NCI-H1694 treated with DMSO at 0.1 percent for 48 hours (cell line): Measurements from ENCODE around the gene CSGALNACT2.
"Not testable (repeated sequence)": the region's sequence is repeated elsewhere in the genome, so short reads cannot be mapped to it uniquely, and the experiment has no call there.

Experiments
- DNase-seq: peaks from one replicate; lab custom pipeline; 2025; lab: John Stamatoyannopoulos, UW

CSGALNACT2 gene

DNA sequence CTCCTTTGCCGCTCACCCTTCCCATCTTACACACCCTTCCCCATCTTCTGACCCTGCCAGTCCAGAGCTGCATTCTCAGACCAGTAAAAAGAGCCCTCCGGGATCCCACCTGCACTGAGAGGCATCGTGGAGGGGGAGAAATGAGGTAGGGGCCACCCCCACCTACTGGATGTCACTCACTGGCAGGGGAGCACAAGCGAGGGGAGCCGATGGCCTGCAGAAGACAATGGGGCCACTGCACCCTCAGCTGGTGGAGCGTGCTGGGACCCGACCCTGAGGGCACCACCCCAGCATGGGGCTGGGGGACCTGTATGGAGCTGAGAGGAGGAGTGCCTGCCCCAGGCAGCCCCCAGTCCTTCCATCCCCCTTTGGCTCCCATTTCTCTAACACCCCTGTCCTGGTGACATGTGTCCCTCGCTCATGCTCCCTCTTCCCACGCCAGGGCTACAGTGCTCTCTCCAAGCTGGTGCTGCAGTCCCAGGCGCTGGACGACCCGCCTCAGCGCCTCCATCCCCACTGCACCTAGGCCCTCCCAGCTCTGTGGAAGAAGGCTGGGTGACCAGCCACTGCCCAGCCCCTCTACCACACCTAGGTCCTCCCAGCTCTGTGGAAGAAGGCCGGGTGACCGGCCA is 78.8 kb downstream of the CSGALNACT2 start:
- DNase-seq, result no peak

DNA sequence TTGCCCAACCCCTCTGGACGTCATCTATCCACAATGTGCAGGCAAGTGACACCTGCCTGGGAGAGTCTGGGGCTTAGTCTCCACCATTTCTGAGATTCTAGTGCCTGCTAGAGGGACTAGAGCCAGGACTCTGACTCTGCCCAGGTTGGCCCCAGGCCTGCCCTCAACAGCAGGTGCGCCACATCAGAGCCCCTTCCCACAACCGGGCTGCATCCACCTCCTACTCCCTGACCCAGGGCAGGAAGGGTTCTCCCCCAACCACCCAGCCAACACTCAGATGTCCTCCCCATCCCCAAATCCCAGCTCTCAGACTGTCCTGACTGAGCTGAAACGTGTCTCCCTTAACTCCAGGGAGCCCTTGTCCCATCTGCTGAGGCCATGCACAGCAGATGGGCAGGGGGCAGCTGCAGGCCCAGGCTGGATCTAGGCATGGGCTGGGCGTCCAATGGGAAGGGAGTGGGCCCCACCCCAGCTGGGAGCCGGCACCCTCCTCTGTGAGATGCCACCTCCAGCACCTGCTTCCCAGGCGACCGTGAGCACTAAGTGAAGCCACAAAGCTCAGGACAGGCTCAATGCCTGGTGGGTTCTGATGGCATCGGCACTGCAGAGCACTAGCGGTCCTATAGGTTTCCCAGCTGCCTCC is 79.4 kb downstream of the CSGALNACT2 start:
- DNase-seq, result peak; percentile 78

DNA sequence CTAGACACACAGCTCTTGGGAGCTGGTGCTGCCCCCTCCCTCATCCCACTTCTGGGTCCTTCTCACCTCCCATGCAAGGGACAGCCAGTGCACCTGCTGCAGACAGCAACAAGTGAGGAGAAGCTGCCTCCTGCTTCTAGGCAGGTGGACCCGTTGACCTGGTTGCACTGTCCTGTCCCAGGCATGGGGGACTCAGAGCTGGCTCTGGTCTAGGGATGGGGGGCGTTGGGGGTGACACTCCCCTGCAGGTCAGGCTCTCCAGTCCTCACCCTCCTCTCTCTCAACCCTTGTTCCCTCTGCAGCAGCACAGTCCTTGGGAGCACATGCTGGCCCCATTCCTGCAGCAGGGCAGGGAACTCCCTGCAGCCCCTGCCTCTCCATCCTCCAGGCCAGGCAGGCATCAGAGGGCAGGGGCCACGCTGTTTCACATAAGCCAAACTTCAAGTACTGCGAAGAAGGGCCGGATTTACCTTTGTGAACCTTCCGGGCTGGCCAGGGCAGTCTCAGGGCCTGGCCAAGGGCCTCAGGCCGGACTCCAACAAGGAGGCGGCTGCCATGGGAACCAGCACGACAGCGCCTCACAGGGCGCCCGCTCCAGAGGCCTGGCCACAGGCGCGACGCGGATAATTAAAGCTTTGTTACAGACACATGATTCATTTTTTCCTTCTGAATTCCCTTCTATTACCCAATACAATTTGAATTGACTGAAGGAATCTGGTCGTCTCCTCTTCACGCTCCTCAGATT is 80.1 kb downstream of the CSGALNACT2 start:
- DNase-seq, result no peak

DNA sequence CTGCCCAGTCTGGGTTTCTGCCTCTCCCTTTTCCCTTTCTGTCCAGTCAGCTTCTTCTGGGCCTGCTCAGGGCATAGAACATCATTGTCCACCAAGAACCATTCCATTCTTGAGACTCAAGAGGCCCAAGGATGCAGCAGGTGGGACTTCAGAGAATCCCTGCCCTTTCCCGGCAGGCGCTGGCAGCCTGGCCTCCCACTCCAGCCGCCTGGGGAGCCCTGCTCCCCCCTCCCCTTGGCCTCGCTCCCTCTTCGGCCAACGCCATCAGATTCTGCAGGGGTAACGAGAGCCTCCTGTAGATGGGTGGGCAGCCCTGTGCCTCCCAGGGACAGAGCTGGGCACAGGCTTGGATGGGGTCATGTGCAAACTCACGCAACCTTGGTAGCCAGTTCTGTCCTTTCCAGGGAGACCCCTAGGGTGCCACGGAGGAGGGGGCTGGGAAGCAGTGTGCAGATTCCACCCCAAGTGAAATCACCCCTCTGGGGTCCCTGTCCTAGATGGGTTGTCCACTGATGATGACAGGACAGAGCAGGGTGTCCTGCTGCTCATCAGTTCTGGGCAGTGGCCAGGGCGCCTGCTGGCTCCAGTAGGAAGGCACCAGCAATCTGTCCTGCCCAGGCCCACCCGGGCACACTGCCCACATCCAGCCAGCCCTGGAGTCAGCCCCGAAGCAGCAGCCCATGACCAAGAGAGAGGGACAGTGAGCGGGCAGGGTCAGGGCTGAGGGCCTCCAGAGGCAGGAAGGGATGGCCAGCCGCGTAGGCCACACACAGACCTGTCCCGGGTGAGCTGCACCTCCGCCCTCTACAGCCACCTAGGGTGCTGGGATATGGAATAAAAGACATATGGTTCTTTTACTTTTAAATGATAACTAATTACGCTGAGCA is 80.9 kb downstream of the CSGALNACT2 start:
- no peak for DNase-seq

DNA sequence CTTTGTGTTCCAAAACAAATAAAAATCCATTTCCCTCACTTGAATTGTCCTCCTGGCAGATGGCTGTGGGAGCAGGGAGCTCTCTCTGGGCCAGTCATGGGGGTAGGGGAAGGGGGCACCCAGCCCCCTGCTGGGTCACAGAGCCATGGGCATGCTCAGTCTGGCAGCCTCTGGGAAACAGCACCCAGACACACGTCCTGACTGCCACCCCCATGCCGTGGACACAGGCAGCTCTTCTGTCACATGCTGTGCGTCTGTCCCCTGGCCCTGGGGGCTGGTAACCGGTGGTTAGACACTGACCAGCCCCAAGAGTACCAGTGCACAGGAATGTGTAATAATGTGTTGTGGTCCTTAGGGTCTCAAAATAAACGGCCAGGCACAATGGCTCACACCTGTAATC is 81.6 kb downstream of the CSGALNACT2 start:
- DNase-seq, result peak; percentile 25

DNA sequence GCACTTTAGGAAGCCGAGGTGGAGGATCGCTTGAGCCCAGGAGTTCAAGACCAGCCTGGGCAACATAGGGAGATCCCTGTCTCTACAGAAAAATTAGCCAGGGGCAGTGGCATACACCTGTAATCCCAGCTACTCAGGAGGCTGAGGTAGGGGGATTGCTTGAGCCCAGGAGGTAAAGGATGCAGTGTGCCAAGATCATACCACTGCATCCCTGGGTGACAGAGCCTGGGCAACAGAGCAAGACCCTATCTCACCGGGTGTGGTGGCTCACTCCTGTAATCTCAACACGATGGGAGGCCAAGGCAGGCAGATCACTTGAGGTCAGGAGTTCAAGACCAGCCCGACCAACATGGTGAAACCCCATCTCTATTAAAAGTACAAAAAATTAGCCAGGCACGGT is 82.0 kb downstream of the CSGALNACT2 start:
- DNase-seq, result not testable (repeated sequence)

DNA sequence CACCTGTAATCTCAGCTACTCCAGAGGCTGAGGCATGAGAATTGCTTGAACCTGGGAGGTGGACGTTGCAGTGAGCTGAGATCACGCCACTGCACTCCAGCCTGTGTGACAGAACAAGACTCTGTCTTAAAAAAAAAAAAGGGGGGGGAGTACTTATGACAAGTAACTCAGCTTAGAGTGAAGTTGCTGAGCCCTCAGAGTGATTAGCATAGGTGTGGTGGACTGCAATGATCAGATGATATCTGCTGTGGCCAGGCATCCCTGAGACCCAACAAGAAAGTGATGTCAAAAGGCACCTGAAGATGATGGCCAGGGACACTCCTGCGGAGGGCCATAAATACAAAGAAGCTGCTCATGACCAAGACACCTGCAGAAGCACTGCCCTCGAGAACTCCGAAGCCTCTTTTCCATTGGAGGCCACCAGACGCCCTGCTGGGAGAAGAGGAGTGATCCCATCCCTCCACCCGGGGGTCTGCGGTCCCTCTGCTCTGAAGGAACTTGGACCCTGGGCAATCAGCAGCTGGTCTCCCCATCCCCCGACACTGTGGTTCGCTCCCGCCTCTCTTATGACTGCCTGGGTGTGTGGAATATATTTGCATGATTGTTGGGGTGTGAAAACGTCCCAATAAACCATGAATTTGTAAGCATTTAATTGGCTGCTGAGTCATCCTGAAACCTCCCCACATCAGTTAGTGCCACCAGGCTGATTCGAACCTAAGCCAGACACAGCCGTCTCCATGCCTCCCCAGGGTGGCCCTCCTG is 82.6 kb downstream of the CSGALNACT2 start:
- DNase-seq, result no peak

DNA sequence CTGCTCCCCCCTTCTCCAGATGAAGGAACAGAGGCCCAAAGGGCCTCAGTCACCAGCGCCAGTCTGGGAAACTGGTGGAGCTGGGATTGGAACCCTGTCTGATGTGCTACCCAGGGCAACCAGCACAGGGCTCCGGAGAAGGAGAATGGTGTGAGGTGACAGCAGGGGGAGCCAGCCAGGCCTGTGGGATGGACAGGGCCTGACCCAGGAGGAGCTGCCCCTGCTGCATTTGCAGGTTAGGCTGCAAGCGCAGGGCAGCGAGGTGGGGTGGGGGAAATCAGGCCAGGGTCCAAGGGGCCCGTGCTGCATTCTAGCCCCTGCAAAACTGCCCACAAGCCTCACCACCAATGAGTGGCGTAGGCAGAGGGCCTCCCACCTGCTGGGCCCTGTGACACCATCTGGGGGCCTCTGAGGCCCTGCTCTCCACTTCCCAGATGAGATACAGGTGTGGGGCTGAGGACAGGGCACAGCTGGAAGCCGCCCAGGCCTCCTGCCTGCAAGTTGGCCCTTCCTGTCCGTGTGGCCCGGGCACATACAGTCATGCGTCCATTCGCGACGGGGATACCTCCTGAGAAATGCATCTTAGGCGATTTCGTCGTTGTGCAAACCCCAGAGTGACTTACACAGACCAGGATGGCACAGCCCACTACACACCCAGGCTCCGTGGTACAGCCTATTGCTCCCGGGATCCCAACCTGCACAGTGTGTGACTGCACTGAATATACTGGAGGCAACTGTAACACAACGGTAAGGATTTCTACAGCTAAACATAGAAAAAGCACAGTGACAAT is 83.4 kb downstream of the CSGALNACT2 start:
- no peak for DNase-seq

DNA sequence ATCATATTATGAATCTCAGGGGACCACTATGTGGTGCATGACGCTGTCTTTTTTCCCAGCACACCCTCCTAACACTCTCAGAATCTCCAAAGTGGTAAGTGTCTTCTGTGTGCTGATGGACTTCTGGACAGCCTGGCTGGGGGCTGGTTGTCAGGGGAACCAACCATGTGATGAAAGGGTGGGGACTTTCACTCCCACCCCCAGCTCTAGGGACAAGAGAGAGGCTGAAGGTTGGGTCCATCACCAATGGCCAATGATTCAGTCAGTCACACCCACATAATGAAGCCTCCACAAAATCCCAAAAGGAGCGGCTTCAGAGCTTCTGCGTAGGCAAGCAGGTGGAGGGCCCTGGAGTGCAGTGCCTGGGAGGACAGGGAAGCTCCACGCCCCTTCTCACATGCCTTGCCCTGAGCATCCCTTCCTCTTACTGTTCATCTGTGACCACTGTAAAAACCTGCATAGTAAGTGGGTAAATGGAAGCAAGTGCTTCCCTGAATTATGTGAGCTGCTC is 84.0 kb downstream of the CSGALNACT2 start:
- DNase-seq, result no peak

DNA sequence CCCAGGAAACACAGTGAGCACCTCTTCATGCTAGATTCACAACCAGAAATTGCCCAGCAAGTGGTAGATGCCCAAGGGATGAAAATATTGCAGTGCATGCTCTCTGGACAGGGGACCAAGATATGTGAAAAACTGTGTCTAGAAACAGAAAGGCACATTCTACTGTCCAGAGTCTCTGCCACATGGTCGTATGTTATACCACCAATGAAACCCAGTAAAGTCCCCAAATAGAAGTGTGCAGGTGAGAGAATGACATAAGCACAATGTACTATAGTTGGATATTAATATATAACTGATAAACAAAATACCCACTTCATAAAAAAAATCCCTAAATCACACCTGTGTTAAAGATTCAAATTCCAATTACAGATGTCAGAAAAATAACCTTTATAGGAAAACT is 84.8 kb downstream of the CSGALNACT2 start:
- no peak for DNase-seq

DNA sequence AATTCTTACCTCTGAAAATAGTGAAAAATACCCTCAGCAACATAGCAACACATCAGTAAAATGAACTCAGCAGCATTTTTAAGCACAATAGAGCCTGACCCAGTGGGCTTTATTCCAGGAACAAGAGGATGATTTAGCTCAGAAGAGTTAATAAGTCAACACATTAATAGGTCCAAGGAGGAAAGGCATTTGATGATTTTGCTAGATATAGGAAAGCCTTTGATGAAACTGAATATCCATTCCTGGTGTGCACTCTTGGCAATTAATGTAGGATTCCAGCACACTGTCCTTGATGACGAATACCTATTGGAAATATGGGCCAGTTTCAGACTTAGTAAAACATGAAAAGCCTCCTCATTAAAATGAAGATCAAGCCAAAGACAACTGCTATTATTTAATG is 86.1 kb downstream of the CSGALNACT2 start:
- DNase-seq, result no peak

DNA sequence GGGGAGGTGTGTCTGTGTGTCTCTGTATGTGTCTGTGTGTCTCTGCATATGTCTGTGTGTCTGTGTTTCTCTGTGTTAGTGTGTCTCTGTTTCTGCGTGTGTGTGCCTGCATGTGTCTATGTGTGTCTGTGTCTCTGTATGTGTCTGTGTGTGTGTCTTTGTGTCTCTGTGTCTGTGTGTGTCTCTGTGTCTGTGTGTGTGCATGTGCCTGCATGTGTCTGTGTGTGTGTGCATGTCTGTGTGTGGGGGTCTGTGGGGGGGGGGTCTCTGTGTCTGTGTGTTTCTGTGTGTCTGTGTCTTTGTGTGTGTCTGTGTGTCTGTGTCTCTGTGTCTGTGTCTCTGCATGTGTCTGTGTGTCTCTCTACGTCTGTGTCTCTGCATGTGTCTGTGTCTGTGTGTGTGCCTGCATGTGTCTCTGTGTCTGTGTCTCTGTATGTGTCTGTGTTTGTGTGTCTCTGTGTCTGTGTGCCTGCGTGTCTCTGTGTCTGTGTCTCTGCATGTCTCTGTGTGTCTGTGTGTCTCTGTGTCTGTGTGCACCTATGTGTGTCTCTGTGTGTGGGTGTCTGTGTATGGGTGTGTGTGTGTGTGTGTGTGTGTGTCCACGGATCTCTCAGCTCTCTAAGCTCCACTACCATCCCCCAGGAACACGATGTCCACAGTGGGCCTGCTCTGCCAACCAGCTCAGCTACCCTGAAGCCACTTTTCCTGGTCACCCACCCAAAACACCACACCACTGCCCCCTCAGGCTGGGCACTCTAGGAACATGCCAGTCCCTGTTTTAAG is 87.0 kb downstream of the CSGALNACT2 start:
- no peak for DNase-seq

DNA sequence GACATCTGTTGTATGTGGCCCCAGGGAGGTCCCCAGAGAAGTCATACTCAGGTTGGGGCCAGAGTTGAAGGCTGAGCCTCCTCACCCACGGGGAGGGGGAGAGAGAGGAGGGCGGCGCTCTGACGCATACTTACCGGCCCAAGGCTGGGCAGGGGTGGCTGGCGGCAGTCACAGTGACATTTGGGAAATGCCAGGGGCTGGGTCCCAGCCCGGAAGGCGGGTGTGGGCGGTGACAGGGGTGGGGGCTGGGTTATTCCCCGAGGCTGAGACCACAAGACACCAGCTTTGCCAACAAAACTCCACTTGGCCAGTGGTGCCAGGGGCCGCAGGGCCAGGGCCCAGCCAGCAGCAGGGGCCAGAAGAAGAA is 87.5 kb downstream of the CSGALNACT2 start:
- DNase-seq, result no peak

DNA sequence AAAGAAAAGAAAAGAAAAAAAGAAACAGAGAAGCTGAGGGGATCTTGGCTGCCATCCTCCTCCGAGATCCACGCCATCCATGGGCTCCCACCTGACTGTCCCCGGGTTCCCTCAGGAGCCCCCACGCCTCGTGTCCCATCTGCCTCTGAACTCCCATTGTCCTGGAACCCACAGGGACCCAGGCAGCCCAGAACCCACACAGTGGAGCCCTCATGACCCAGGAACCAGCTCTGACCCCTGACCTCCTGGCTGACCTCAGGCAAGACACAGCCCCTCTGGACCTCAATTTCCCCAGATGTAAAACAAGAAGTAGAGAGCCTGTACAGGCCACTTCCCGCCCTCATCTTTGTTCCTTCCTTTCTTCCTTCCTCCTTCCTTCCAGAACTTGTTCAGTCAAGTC is 88.2 kb downstream of the CSGALNACT2 start:
- no peak for DNase-seq

DNA sequence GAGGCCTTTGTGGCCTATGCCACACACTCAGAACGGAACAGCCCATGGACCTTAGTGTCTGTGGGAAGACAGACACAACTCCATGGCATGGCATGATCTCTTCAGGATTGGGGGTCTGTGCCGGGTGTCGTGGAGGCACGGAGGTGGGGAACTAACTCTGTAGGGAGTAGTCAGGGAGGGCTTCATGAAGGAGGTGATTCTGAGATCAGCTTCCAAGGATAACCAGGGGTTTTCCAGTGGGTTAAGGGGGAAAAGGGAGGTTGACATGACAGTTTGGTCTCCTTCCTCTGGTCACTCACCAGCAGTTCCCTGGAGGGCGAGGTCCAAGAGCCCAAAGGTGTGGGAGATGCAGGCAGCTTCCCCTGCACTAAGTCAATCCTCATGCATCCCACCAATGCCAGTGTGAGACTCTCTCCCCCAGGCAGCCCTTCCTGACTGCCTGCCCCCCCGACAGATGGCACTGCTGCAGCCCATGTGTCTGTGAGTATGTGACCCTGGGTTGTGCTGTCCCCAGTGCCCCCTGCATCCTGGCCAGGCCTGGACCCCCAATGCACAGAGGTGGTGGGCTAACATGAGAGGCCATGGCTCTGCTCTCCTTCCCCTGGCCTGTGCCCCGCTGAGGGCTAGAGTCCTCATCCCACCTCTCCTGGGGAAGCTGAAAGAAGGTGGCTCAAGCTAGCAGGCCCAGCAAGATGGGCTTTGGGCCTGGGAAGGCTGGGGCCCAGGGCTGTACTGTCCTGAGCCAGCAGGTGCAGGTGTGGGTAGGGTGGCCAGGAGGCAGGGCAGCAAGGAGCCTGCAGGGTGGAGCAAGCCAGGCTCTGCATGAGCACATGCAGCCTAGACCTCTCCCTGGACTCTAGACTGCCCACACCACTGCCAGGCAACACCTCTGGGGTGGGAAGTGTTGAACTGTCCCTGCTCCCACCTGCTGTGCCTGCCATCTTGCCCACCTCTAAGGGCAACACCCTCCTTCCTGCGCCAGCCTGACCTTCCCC is 88.9 kb downstream of the CSGALNACT2 start:
- no peak for DNase-seq

DNA sequence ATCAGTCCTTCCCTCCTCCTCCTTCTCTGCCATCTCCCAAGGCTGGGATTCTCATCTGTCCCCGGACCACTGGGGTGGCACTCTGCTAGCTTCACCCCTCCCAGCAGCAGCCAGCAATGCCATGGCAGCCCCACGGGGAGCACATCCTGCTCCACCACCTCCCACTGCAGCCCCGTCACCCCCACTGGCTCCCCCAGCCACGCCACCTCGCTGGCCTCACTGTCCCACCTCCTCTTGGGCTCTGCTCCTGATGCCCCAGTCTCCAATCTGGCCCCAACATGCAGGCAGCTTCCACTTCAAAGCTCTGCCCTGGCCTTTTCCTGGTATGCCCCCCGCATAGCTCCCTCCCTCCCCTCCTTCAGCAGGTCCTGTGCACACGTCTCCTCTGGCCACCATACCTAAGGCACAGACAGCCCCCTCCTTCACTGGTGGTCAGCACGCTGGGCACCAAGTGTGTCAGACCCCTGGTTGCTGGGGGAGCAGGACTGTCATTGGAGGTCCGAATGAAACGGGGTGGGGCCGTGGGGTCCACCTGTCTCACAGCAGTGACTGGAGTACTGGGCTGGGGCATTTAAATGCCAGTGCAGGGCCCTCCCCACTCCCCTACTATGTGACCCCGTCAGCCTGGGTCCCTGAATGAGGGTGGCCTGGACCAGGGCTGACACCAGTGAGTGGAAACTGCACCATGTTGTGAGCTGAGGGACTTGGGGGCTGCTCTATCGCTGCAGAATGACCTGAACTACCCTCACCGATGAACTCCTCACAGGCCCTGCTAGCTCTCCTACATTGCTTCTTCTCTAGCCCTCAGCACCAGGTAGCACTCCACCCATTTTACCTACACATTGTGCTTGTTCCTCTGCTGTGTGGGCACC is 89.9 kb downstream of the CSGALNACT2 start:
- no peak for DNase-seq

DNA sequence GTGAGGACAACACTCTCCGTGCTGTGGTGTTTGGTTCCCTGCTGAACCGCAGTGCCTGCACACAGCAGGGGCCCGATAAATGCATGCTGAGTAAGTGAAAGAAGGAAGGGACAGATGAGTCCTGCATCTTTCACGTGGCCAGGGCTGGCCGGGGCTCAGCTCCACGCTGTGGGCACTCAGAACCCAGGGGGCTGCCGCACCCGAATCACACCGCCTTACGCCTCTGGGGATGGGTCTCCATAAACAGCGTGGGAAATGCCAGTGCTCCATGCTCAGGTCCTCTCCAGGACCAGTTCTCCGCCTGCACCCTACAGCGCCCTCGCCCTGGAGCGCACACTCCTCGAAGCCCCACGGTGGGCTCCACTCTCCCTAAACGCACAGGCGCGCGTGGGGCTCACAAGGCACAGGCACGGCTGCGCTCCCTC is 90.5 kb downstream of the CSGALNACT2 start:
- DNase-seq, result no peak
